Measurements from ENCODE around the gene CDH12.

- TF ChIP-seq CTCF (IDR thresholded peaks at IDR 0.05), result no peak
- no peak for TF ChIP-seq POLR2AphosphoS5 (IDR thresholded peaks at IDR 0.05; ENCODE audit: insufficient read depth in 1 of 2, low read depth in 1 of 2)
- no peak for TF ChIP-seq POLR2A (IDR thresholded peaks at IDR 0.05)
Observed at GRCh38 chr5:22850981-22851380, 2.2 kb downstream of the CDH12 start.

Data from vagina (tissue), 2 donors.